Neural crest cell (in vitro differentiated cells): ENCODE data around the gene IL1R1. TPM values are rescaled to one million over a fixed set of nuclear protein-coding genes. Genes with fewer than 3 reads are reported as not detected.

ENCODE experiments used
- DNase-seq: peaks from one replicate; pipeline ENCODE4 v3.0.0; 2021; ENCODE audit warnings: low read depth, mixed read lengths, low spot score
- H3K27ac Mint-ChIP-seq: one replicate; pipeline ENCODE4 v1.8.0; 2021; ENCODE audit warnings: mild to moderate bottlenecking, mixed read lengths; ENCODE audit not compliant: unreplicated experiment
- H3K27me3 Mint-ChIP-seq: 2 replicates; pipeline ENCODE4 v1.8.0; 2021; ENCODE audit warnings: low read depth, mild to moderate bottlenecking, mixed read lengths
- H3K36me3 Mint-ChIP-seq: 2 replicates; pipeline ENCODE4 v1.8.0; 2021; ENCODE audit warnings: low read depth, mild to moderate bottlenecking, mixed read lengths
- H3K4me1 Mint-ChIP-seq: 2 replicates; pipeline ENCODE4 v1.8.0; 2021; ENCODE audit warnings: mixed read lengths
- H3K4me3 Mint-ChIP-seq: one replicate; pipeline ENCODE4 v1.8.0; 2021; ENCODE audit warnings: mild to moderate bottlenecking, mixed read lengths
- H3K9me3 Mint-ChIP-seq: 2 replicates; pipeline ENCODE4 v1.8.0; 2021; ENCODE audit warnings: mixed read lengths
- total RNA-seq: library from RNA; stranded (reverse); gene quantifications from 2 replicates; pipeline ENCODE4 v1.2.1, GENCODE V29; 2021
- TF ChIP-seq, protein P1 (sequence below): fragments of 200-600 bp; sonication (generic); conservative IDR thresholded peaks from 2 replicates; pipeline ENCODE4 v1.5.0; 2021; ENCODE audit warnings: antibody characterized with exemption, mild to moderate bottlenecking

The IL1R1 gene
- total RNA-seq, 1 donor from 2014 or later = 0.14 TPM

DNA sequence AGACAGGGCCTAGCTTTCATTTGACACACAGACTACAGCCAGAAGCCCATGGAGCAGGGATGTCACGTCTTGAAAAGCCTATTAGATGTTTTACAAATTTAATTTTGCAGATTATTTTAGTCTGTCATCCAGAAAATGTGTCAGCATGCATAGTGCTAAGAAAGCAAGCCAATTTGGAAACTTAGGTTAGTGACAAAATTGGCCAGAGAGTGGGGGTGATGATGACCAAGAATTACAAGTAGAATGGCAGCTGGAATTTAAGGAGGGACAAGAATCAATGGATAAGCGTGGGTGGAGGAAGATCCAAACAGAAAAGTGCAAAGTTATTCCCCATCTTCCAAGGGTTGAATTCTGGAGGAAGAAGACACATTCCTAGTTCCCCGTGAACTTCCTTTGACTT lies 36.5 kb downstream of the IL1R1 start:
- no peak overlapping the region for H3K27ac Mint-ChIP-seq
- no peaks in the 10 kb centered on the region for H3K36me3 Mint-ChIP-seq
- no peaks in the 10 kb centered on the region for H3K4me1 Mint-ChIP-seq
- TF ChIP-seq, protein P1, sequence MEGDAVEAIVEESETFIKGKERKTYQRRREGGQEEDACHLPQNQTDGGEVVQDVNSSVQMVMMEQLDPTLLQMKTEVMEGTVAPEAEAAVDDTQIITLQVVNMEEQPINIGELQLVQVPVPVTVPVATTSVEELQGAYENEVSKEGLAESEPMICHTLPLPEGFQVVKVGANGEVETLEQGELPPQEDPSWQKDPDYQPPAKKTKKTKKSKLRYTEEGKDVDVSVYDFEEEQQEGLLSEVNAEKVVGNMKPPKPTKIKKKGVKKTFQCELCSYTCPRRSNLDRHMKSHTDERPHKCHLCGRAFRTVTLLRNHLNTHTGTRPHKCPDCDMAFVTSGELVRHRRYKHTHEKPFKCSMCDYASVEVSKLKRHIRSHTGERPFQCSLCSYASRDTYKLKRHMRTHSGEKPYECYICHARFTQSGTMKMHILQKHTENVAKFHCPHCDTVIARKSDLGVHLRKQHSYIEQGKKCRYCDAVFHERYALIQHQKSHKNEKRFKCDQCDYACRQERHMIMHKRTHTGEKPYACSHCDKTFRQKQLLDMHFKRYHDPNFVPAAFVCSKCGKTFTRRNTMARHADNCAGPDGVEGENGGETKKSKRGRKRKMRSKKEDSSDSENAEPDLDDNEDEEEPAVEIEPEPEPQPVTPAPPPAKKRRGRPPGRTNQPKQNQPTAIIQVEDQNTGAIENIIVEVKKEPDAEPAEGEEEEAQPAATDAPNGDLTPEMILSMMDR = no peak
- peaks cover 16% of the 10 kb centered on the region for H3K27me3 Mint-ChIP-seq
- H3K4me3 Mint-ChIP-seq = no peak overlapping the region
- no peak for DNase-seq
- no peaks in the 10 kb centered on the region for H3K9me3 Mint-ChIP-seq

DNA sequence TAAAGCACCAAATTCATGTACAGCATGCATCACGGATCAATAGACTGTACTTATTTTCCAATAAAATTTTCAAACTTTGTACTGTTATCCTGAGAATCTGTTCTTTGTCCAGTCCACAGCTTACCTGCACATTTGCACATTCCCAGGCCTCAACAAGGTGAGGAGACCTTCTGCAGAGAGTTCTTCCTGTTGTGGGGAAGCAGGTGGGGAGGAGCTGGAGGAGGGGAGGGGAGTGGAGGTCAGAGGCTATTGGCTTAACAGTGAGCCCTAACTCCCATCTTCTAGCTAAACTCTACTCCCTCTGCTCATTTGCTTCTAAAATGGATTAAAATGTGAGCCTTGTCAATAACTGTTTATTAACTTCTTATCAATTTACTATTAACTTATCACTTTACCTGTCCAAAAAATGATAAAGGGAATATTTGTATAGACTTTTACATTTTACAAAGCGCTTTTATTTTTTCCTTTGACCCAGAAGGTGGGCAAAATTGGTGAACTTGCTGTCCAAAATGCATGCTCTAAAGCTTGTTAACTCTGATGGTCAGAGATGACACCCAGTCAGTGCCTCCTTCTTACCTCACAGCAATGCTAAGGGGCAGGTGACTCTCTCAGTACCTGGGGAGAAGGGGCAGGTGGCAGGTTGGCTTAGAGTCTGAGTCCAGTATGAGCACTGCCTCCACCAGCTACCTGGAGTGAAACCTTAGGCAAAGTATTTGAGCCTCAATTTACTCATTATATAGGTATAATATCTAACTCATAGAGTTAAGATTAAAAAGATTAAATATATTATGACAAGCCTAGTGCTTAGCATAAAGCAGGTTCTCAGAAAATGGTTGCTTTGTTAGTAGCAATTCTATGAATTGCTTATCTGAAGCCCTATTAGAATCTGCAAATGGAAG lies 37.5 kb downstream of the IL1R1 start:
- Mint-ChIP-seq H3K9me3 (no peaks in the 10 kb centered on the region), H3K36me3 (no peaks in the 10 kb centered on the region), H3K27ac (no peak overlapping the region), H3K4me1 (no peaks in the 10 kb centered on the region), H3K4me3 (no peak overlapping the region), H3K27me3 (peaks cover 24% of the 10 kb centered on the region)
- TF ChIP-seq, protein P1 = no peak
- DNase-seq = no peak

DNA sequence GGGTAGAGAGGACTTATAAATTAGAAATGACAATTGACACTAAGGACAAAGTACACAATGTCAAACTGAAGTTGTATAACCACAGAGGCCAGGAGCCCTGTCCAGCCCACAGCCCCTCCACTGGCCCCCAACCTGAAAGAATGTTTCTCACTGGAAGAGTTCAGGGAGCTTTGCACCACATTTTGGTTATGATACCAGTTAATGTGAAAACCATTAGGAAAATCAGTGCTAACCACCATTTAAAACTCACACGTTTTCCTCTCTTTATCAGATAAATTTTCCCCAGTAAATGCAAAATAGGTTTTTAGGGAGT lies 38.1 kb downstream of the IL1R1 start:
- Mint-ChIP-seq H3K9me3 (no peaks in the 10 kb centered on the region), H3K4me3 (no peak overlapping the region), H3K27ac (no peak overlapping the region)

DNA sequence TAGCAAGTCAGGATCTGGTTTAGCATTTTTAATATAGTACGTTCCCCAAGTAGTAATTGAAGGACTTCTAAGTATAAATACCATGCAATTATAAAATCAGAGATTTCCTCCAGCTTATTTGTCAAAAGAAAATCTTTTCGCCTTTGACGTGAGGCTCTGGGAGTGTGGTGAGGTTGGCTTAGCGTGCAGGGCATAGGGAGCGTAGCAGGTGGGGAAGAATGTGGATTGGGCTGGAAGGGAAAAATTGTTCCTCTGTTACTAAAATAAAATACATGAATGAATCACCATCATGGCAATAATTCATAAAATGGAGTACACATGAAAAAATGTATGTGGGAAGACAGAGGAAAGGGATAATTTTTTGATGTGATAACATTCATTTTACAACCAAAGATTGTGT lies 38.8 kb downstream of the IL1R1 start:
- TF ChIP-seq, protein P1 = no peak
- no peak overlapping the region for H3K4me3 Mint-ChIP-seq
- no peaks in the 10 kb centered on the region for H3K36me3 Mint-ChIP-seq
- peaks cover 36% of the 10 kb centered on the region for H3K27me3 Mint-ChIP-seq
- H3K9me3 Mint-ChIP-seq = no peaks in the 10 kb centered on the region
- no peaks in the 10 kb centered on the region for H3K4me1 Mint-ChIP-seq
- DNase-seq = no peak
- no peak overlapping the region for H3K27ac Mint-ChIP-seq

More for the DNA sequence above, 38.1 kb downstream of the IL1R1 start:
- DNase-seq = no peak
- Mint-ChIP-seq H3K27me3 (peaks cover 29% of the 10 kb centered on the region), H3K36me3 (no peaks in the 10 kb centered on the region), H3K4me1 (no peaks in the 10 kb centered on the region)
- TF ChIP-seq, protein P1 = no peak

DNA sequence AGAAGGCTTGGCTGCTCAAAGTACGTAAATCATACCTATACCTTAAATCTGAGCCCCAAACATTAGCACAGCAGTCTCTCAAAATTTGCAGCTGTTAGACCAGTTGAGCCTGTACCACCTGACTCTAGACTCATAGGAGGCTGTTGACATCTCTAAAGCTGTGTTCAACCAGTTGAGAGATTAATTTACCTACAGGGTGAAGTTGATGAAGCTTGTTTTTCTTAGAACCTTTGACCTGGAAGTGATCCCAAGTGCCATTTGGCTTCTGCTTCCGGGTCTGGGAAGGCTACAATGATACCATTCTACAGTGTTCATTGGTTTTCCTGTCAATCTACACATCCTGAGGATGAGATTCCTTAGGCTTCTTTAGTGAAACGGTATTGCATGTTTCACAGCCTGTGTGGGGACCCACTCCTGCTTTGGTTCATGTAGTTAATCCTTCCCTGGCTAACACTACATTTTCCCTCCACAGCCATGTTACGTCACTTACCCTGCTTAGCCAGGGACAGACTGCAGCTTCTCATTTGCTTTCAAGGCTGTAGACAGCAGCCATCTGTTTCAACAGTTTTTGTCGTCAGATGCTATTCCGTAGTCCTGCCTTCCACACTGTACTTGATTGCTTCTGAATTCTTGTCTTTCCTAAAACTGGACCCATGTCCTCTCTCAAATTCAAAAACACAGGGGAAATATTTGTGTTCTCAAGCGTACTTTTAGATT lies 39.5 kb downstream of the IL1R1 start:
- DNase-seq = no peak
- Mint-ChIP-seq H3K4me3 (no peak overlapping the region), H3K4me1 (no peaks in the 10 kb centered on the region), H3K36me3 (no peaks in the 10 kb centered on the region), H3K27me3 (peaks cover 42% of the 10 kb centered on the region), H3K9me3 (no peaks in the 10 kb centered on the region), H3K27ac (no peak overlapping the region)
- TF ChIP-seq, protein P1 = no peak
